Measurements from ENCODE around the gene GPR157.

Gene GPR157

DNA sequence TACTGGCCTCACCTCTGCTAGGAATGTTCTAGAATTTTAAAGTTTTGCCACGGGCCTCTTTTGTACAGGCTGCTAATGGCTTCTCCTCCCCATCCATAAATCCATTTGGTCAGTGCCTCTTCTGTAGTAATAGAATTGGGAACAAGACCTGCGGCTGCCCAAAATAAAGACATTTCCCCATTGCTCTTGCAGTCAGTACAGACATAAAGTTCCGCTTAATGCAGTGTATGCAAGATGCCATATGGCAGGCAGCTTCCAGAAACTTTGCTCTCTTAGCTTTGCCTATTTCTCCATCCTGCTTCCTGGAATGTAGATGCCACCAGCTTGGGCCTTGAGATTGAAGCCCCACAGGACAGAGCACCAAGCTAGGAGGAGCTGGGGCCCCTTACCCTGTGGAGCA is 55.8 kb downstream of the GPR157 start:
- TF ChIP-seq, protein P1, sequence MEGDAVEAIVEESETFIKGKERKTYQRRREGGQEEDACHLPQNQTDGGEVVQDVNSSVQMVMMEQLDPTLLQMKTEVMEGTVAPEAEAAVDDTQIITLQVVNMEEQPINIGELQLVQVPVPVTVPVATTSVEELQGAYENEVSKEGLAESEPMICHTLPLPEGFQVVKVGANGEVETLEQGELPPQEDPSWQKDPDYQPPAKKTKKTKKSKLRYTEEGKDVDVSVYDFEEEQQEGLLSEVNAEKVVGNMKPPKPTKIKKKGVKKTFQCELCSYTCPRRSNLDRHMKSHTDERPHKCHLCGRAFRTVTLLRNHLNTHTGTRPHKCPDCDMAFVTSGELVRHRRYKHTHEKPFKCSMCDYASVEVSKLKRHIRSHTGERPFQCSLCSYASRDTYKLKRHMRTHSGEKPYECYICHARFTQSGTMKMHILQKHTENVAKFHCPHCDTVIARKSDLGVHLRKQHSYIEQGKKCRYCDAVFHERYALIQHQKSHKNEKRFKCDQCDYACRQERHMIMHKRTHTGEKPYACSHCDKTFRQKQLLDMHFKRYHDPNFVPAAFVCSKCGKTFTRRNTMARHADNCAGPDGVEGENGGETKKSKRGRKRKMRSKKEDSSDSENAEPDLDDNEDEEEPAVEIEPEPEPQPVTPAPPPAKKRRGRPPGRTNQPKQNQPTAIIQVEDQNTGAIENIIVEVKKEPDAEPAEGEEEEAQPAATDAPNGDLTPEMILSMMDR (IDR thresholded peaks at IDR 0.05; ENCODE audit: insufficient read depth, low read length, poor library complexity, severe bottlenecking): no peak
- DNase-seq (ENCODE audit: extremely low read depth, insufficient read length): no peak
- Histone ChIP-seq H3K36me3 (ENCODE audit: control insufficient read depth, insufficient read depth, low read length) (no peaks in the 10 kb centered on the region), H3K4me3 (replicated peaks; ENCODE audit: low read depth, low read length) (no peak overlapping the region), H3K27me3 (replicated peaks; ENCODE audit: control insufficient read depth, insufficient read depth, low read length) (no peaks in the 10 kb centered on the region)

DNA sequence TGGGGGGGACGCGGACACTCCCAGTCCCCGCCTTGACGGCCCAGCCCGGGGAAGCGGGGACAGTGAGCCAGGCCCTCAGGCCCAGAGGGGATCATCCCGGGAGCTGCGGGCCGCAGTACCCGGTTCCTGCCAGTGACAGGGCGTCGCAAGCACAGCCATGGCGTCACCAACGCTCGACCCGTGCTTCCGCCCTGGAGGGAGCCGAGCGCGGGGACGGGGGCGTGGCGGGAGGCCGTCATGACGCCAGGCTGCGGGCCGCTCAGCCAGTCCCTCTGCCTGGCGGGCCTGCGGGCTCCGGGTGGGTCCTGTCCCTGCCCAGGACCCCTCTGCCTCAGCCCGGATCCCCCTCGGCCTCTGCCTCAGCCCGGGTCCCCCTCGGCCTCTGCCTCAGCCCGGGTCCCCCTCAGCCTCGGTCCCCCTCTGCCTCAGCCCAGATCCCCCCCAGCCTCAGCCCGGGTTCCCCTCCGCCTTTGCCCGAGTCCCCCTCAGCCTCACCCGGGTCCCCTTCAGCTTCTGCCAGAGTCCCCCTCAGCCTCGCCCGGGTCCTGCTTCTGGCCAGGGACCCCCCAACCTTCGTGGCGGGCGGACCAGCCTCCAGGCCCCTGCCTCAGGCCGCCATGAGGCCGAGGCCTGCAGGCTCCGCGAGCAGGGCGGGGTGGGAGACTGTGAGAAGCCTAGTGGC is 57.2 kb downstream of the GPR157 start:
- TF ChIP-seq, protein P1 (IDR thresholded peaks at IDR 0.05; ENCODE audit: insufficient read depth, low read length, poor library complexity, severe bottlenecking): no peak
- H3K27me3 ChIP-seq (replicated peaks; ENCODE audit: control insufficient read depth, insufficient read depth, low read length): no peaks in the 10 kb centered on the region
- H3K4me3 ChIP-seq (replicated peaks; ENCODE audit: low read depth, low read length): no peak overlapping the region
- DNase-seq (ENCODE audit: extremely low read depth, insufficient read length): no peak
- H3K36me3 ChIP-seq (ENCODE audit: control insufficient read depth, insufficient read depth, low read length): no peaks in the 10 kb centered on the region

DNA sequence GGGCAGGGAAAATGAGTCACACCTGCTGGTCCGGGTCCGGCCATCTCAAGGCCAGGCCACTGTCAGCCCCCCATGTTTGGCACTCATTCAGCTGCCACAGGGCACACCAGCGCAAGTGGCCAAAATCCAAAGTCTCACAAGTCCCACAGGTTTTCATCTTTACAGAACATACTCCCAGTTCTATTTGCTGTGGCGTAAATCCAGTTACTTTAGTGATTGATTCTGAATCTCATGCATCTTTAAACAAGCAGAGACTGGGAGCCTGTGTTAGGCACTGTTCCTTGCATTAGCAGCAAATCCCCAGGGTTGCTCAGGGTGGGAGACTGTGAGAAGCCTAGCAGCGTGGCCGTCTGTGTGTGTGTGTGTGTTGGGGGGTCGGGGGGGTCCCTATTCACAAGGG is 58.4 kb downstream of the GPR157 start:
- no peak for DNase-seq (ENCODE audit: extremely low read depth, insufficient read length)
- no peak overlapping the region for H3K4me3 ChIP-seq (replicated peaks; ENCODE audit: low read depth, low read length)
- TF ChIP-seq, protein P1 (IDR thresholded peaks at IDR 0.05; ENCODE audit: insufficient read depth, low read length, poor library complexity, severe bottlenecking): no peak
- no peaks in the 10 kb centered on the region for H3K27me3 ChIP-seq (replicated peaks; ENCODE audit: control insufficient read depth, insufficient read depth, low read length)
- no peaks in the 10 kb centered on the region for H3K36me3 ChIP-seq (ENCODE audit: control insufficient read depth, insufficient read depth, low read length)

DNA sequence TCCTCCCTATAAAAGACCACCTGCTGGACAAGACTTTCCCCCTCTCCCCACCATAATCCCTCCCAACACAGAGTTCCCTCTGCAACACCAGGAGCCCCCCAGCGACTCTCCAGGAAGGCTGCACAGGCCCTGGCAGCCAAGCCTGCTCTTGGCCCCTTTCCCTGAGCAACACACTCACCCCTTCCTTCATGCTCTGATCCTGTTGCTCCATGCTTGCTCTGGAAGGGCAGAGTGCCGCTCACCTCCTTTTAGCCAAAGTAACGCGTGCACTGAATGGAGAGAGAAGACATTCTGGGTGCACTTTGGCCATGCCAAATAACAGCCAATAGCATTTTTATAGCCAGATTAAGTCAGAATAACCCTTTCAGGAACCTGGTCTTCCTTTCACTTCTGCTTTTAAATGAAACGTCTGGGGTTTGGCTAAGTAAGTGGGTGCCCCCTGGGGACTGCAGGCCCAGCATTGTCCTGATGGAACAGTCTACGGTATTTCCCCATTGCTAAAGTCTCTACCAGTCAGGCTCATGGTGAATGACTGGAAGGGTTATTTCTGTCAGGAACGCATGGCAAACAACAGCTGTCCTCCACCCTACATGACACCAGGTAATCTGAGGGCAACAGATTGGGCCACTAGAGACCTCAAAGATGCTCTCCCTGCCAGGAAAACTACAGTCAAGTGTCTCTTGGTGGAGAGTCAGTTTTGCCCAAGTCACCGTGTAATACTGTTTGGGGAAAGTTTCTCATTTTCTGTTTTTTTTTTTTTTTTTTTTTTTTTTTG is 59.4 kb downstream of the GPR157 start, which contains the start of gene SLC2A5:
SLC2A5 (minus strand) TSS at position 310 of the 775 bp plus-strand sequence; CDS start at position 211, 99 bp downstream.
- peak; percentile 75 for DNase-seq (ENCODE audit: extremely low read depth, insufficient read length)
- Histone ChIP-seq H3K4me3 (replicated peaks; ENCODE audit: low read depth, low read length) (peak within 1 kb of the TSS; percentile 64), H3K27me3 (replicated peaks; ENCODE audit: control insufficient read depth, insufficient read depth, low read length) (no peaks in the 10 kb centered on the region), H3K36me3 (ENCODE audit: control insufficient read depth, insufficient read depth, low read length) (no peaks in the 10 kb centered on the region)
- TF ChIP-seq, protein P1 (IDR thresholded peaks at IDR 0.05; ENCODE audit: insufficient read depth, low read length, poor library complexity, severe bottlenecking): peak; percentile 26

- H3K4me3 ChIP-seq (replicated peaks; ENCODE audit: low read depth, low read length): peak overlapping the region; percentile 64
- H3K27me3 ChIP-seq (replicated peaks; ENCODE audit: control insufficient read depth, insufficient read depth, low read length): no peaks in the 10 kb centered on the region
- DNase-seq (ENCODE audit: extremely low read depth, insufficient read length): no peak
- H3K36me3 ChIP-seq (ENCODE audit: control insufficient read depth, insufficient read depth, low read length): no peaks in the 10 kb centered on the region
- TF ChIP-seq, protein P1 (IDR thresholded peaks at IDR 0.05; ENCODE audit: insufficient read depth, low read length, poor library complexity, severe bottlenecking): no peak
Measured at GRCh38 chr1:9068981-9069325, 59.9 kb downstream of the GPR157 start.
